GM23338 (cell line): ENCODE measurements around the gene WDR12. TPM values are rescaled to one million over a fixed set of nuclear protein-coding genes. Genes with fewer than 3 reads are reported as not detected.

ENCODE experiments used
- ATAC-seq: fragments of 200-7000 bp; cut with Tn5 transposase; 3 replicates; pipeline ENCODE4 v1.9.1; 2020
- DNase-seq: peaks from one replicate; pipeline ENCODE4 v3.0.0-alpha.2; 2015; ENCODE audit warnings: low spot score
- H2AFZ ChIP-seq: fragments of 200-600 bp; sonication (generic); 2 replicates; pipeline ENCODE4 v1.8.0; 2016; ENCODE audit warnings: antibody characterized with exemption, mild to moderate bottlenecking, moderate library complexity
- H3F3A ChIP-seq: fragments of 200-600 bp; sonication (generic); replicated peaks from 2 replicates; pipeline ENCODE4 v1.8.0; 2017; ENCODE audit warnings: antibody characterized with exemption, mixed run types, low read depth
- H3K27ac ChIP-seq: fragments of 200-600 bp; sonication (generic); 2 replicates; pipeline ENCODE4 v1.6.1; 2016; ENCODE audit warnings: low read depth
- H3K27me3 ChIP-seq: fragments of 200-600 bp; sonication (generic); 2 replicates; pipeline ENCODE4 v1.8.0; 2016; ENCODE audit warnings: mild to moderate bottlenecking, mixed run types, moderate library complexity; ENCODE audit not compliant: insufficient read depth
- H3K36me3 ChIP-seq: fragments of 200-600 bp; sonication (generic); 2 replicates; pipeline ENCODE4 v1.8.0; 2016; ENCODE audit warnings: mild to moderate bottlenecking; ENCODE audit not compliant: insufficient read depth
- H3K4me1 ChIP-seq: fragments of 200-600 bp; sonication (generic); 2 replicates; pipeline ENCODE4 v1.8.0; 2016; ENCODE audit warnings: mild to moderate bottlenecking, moderate library complexity; ENCODE audit not compliant: insufficient read depth
- H3K4me2 ChIP-seq: fragments of 200-600 bp; sonication (generic); 2 replicates; pipeline ENCODE4 v1.7.1; 2017; ENCODE audit warnings: mixed run types
- H3K4me3 ChIP-seq: fragments of 200-600 bp; sonication (generic); 2 replicates; pipeline ENCODE4 v1.6.1; 2016; ENCODE audit warnings: mixed run types
- H3K79me2 ChIP-seq: fragments of 200-600 bp; sonication (generic); replicated peaks from 2 replicates; pipeline ENCODE4 v1.8.0; 2017; ENCODE audit warnings: mild to moderate bottlenecking; ENCODE audit not compliant: insufficient read depth
- H3K9me2 ChIP-seq: fragments of 200-600 bp; sonication (generic); 2 replicates; pipeline ENCODE4 v1.8.0; 2017; ENCODE audit not compliant: insufficient read depth
- H4K20me1 ChIP-seq: fragments of 200-600 bp; sonication (generic); replicated peaks from 2 replicates; pipeline ENCODE4 v1.8.0; 2017; ENCODE audit warnings: mild to moderate bottlenecking; ENCODE audit not compliant: insufficient read depth
- H3K27ac Mint-ChIP-seq: 2 replicates; pipeline ENCODE4 v1.8.0; 2020; ENCODE audit warnings: inconsistent platforms, mild to moderate bottlenecking, moderate library complexity, mixed read lengths
- H3K27me3 Mint-ChIP-seq: 3 replicates; pipeline ENCODE4 v1.8.0; 2022; ENCODE audit warnings: low read depth, mild to moderate bottlenecking, moderate library complexity, mixed read lengths, inconsistent platforms; ENCODE audit not compliant: insufficient read depth, poor library complexity
- H3K36me3 Mint-ChIP-seq: 3 replicates; pipeline ENCODE4 v1.8.0; 2021; ENCODE audit warnings: low read depth, mild to moderate bottlenecking, inconsistent platforms, moderate library complexity, mixed read lengths
- H3K4me1 Mint-ChIP-seq: 3 replicates; pipeline ENCODE4 v1.8.0; 2020; ENCODE audit warnings: mild to moderate bottlenecking, inconsistent platforms, mixed read lengths
- H3K4me3 Mint-ChIP-seq: 3 replicates; pipeline ENCODE4 v1.8.0; 2021; ENCODE audit warnings: moderate library complexity, mild to moderate bottlenecking, inconsistent platforms, mixed read lengths
- H3K9me3 Mint-ChIP-seq: 3 replicates; pipeline ENCODE4 v1.8.0; 2020; ENCODE audit warnings: moderate library complexity, mild to moderate bottlenecking, inconsistent platforms, mixed read lengths
- EZH2 ChIP-seq: fragments of 200-600 bp; sonication (generic); IDR thresholded peaks from one replicate; pipeline ENCODE4 v1.8.0; 2017; ENCODE audit warnings: antibody characterized with exemption, mild to moderate bottlenecking, low read depth; ENCODE audit not compliant: unreplicated experiment
- EZH2phosphoT487 ChIP-seq: fragments of 200-600 bp; sonication (generic); IDR thresholded peaks from one replicate; pipeline ENCODE4 v1.8.1; 2018; ENCODE audit warnings: antibody characterized with exemption; ENCODE audit not compliant: unreplicated experiment
- NANOG ChIP-seq: IDR thresholded peaks from 2 replicates; pipeline ENCODE4 v1.6.1; 2016; ENCODE audit warnings: antibody characterized with exemption, borderline replicate concordance
- POLR2AphosphoS5 ChIP-seq: IDR thresholded peaks from 2 replicates; pipeline ENCODE4 v1.6.1; 2016; ENCODE audit warnings: antibody characterized with exemption, low read depth
- REST ChIP-seq: IDR thresholded peaks from one replicate; pipeline ENCODE4 v1.6.1; 2018; ENCODE audit warnings: antibody characterized with exemption; ENCODE audit not compliant: unreplicated experiment
- STAT1 ChIP-seq: IDR thresholded peaks from one replicate; pipeline ENCODE4 v1.6.1; 2016; ENCODE audit warnings: antibody characterized with exemption; ENCODE audit not compliant: unreplicated experiment
- ZNF114 ChIP-seq: fragments of 250-450 bp; sonication (Bioruptor Pico); IDR thresholded peaks from 2 replicates; pipeline ENCODE4 v1.5.0; 2020; ENCODE audit warnings: mild to moderate bottlenecking, moderate library complexity
- ZNF462 ChIP-seq: fragments of 250-450 bp; sonication (Bioruptor Pico); IDR thresholded peaks from 2 replicates; pipeline ENCODE4 v1.5.0; 2020; ENCODE audit warnings: mild to moderate bottlenecking, moderate library complexity
- polyA plus RNA-seq: library from polyadenylated mRNA; unstranded; fragments of >200 nt; fragmentation: Nextera tagmentation; extraction: Ambion mirVana; gene quantifications from 2 replicates; pipeline ENCODE4 v1.2.1, GENCODE V29; 2016
- total RNA-seq: library from RNA; depleted of rRNA; stranded (reverse); fragments of >200 nt; shearing (Covaris generic); gene quantifications from 2 replicates; pipeline ENCODE4 v1.2.3, GENCODE V29; 2014

Gene WDR12
- total and polyA plus RNA-seq, 2 experiments from 2014 or later = 98.1 to 240 TPM

GRCh38 chr2:202871300-202872141 is 40.0 kb downstream of the WDR12 start, which contains the start of gene ICA1L:
ICA1L (minus strand) TSS chr2:202871766; CDS start chr2:202829009, 42,757 bp downstream.
- Histone ChIP-seq H3K27ac (no peak within 1 kb of the TSS), H3K4me2 (peak within 1 kb of the TSS; percentile 85), H3K36me3 (no peaks in the 10 kb centered on the region), H2AFZ (peak within 1 kb of the TSS; percentile 39), H3K27me3 (no peaks in the 10 kb centered on the region; the same call in 1 of the 2 replicates), H3K4me3 (peak within 1 kb of the TSS; percentile 83), H3K9me2 (no peaks in the 10 kb centered on the region), H4K20me1 (no peaks in the 10 kb centered on the region), H3K4me1 (no peaks in the 10 kb centered on the region), H3F3A (no peaks in the 10 kb centered on the region; the same call in 1 of the 2 replicates), H3K79me2 (no peaks in the 10 kb centered on the region)
- Mint-ChIP-seq H3K4me3 (peak within 1 kb of the TSS; percentile 89), H3K27me3 (peaks cover 7% of the 10 kb centered on the region), H3K4me1 (peaks cover 11% of the 10 kb centered on the region; the same call in 2 of the 3 replicates), H3K27ac (peak within 1 kb of the TSS; percentile 89; the same call in 1 of the 2 replicates), H3K36me3 (no peaks in the 10 kb centered on the region; the same call in 2 of the 3 replicates), H3K9me3 (no peaks in the 10 kb centered on the region)
- ATAC-seq (peak; percentile 80), DNase-seq (peak; percentile 78)
- peak; percentile 31 for TF ChIP-seq POLR2AphosphoS5
- no peak for TF ChIP-seq STAT1
- peak; percentile 17 for TF ChIP-seq REST
- peak; percentile 21 for TF ChIP-seq EZH2

- Histone ChIP-seq H3K27ac (no peak overlapping the region), H3F3A (no peaks in the 10 kb centered on the region; the same call in 1 of the 2 replicates), H3K9me2 (no peaks in the 10 kb centered on the region), H3K4me1 (no peaks in the 10 kb centered on the region), H3K4me2 (peak overlapping the region; percentile 85), H3K4me3 (peak overlapping the region; percentile 83), H3K79me2 (no peaks in the 10 kb centered on the region), H3K27me3 (no peaks in the 10 kb centered on the region; the same call in 1 of the 2 replicates), H2AFZ (peak overlapping the region; percentile 39), H3K36me3 (no peaks in the 10 kb centered on the region), H4K20me1 (no peaks in the 10 kb centered on the region)
- peak overlapping the region; percentile 89; the same call in 1 of the 2 replicates for H3K27ac Mint-ChIP-seq
- no peaks in the 10 kb centered on the region for H3K9me3 Mint-ChIP-seq
- peak; percentile 95 for DNase-seq
- peak overlapping the region; percentile 89 for H3K4me3 Mint-ChIP-seq
- H3K27me3 Mint-ChIP-seq = peaks cover 7% of the 10 kb centered on the region
- ATAC-seq = peak; percentile 83
- H3K4me1 Mint-ChIP-seq = peaks cover 11% of the 10 kb centered on the region; the same call in 2 of the 3 replicates
- no peaks in the 10 kb centered on the region; the same call in 2 of the 3 replicates for H3K36me3 Mint-ChIP-seq
- no peak for TF ChIP-seq EZH2
- TF ChIP-seq NANOG = no peak
- peak; percentile 72 for TF ChIP-seq POLR2AphosphoS5
- no peak for TF ChIP-seq EZH2phosphoT487
- TF ChIP-seq ZNF114 (CRISPR knock-in tag) = no peak
- no peak for TF ChIP-seq ZNF462
- TF ChIP-seq STAT1 = no peak
Observed at GRCh38 chr2:202870431-202871299, 40.8 kb downstream of the WDR12 start.
